ENCODE measurements around the gene SRMS.

SRMS gene, protein sequence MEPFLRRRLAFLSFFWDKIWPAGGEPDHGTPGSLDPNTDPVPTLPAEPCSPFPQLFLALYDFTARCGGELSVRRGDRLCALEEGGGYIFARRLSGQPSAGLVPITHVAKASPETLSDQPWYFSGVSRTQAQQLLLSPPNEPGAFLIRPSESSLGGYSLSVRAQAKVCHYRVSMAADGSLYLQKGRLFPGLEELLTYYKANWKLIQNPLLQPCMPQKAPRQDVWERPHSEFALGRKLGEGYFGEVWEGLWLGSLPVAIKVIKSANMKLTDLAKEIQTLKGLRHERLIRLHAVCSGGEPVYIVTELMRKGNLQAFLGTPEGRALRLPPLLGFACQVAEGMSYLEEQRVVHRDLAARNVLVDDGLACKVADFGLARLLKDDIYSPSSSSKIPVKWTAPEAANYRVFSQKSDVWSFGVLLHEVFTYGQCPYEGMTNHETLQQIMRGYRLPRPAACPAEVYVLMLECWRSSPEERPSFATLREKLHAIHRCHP

DNA sequence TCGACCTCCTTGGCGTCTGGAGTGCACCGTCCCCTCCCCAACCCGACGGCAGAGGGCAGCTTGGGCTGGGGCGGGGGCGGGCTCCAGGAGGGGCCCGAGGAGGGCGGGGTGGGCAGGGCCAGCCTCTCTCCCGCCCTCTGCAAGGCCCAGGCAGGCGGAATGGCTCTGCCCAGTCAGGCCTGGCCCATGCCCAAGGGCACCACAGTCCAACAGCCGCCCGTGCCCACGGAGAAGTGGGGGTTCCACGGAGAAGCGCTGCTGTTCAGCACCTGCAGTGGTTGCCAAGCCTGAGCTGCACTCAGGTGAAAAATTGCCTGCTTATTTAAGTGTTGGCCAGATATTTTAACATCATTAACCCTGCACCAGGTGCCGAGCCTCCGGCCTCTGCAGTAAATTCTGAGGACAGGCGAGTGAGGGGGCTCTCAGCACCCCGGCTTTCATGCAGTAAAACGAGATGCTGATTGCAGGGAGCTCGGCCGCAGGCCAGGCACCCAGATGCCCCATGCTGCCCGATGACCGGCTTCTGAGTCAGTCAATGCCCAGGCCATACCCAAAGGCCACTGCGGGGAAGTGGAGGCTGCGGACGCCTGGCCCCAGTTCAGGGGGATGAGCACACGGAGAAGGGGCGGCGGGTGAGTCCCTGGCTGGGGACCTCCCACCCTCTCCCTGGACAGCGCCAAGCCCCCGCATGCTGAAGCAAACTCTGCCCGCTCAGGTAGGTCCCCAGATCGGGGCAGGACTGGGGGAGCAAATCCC, at the start of gene SRMS:
Gene SRMS, minus strand, starts transcription at position 25 of the 756 bp plus-strand sequence. CDS start 286 bp downstream, outside the sequence.
- TF ChIP-seq EZH2 (optimal IDR thresholded peaks at IDR 0.05; ENCODE audit: low read depth, low read length) = no peak
- TF ChIP-seq EZH2phosphoT487 (IDR thresholded peaks at IDR 0.05; ENCODE audit: low read length) = no peak
- TF ChIP-seq, protein P1, sequence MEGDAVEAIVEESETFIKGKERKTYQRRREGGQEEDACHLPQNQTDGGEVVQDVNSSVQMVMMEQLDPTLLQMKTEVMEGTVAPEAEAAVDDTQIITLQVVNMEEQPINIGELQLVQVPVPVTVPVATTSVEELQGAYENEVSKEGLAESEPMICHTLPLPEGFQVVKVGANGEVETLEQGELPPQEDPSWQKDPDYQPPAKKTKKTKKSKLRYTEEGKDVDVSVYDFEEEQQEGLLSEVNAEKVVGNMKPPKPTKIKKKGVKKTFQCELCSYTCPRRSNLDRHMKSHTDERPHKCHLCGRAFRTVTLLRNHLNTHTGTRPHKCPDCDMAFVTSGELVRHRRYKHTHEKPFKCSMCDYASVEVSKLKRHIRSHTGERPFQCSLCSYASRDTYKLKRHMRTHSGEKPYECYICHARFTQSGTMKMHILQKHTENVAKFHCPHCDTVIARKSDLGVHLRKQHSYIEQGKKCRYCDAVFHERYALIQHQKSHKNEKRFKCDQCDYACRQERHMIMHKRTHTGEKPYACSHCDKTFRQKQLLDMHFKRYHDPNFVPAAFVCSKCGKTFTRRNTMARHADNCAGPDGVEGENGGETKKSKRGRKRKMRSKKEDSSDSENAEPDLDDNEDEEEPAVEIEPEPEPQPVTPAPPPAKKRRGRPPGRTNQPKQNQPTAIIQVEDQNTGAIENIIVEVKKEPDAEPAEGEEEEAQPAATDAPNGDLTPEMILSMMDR (IDR thresholded peaks at IDR 0.05; ENCODE audit: low read length) = no peak
- H3F3A ChIP-seq (ENCODE audit: insufficient read depth, low read length) = no peaks in the 10 kb centered on the region
- no peaks in the 10 kb centered on the region for H3K4me1 ChIP-seq (ENCODE audit: low read length)
- no peaks in the 10 kb centered on the region for H3K9me3 ChIP-seq (replicated peaks; ENCODE audit: insufficient read depth, low read length)
- no peaks in the 10 kb centered on the region for H3K36me3 ChIP-seq (replicated peaks; ENCODE audit: insufficient read depth, low read length)
- H3K79me2 ChIP-seq (ENCODE audit: low read length) = no peaks in the 10 kb centered on the region
- peaks cover 96% of the 10 kb centered on the region for H3K27me3 ChIP-seq (replicated peaks; ENCODE audit: insufficient read depth, low read length)
- no peak within 1 kb of the TSS for H3K27ac ChIP-seq (ENCODE audit: low read length)
- H4K20me1 ChIP-seq (ENCODE audit: insufficient read depth, low read length) = no peaks in the 10 kb centered on the region; the same call in 1 of the 2 replicates
- no peaks in the 10 kb centered on the region for H3K9me2 ChIP-seq (replicated peaks; ENCODE audit: insufficient read depth, low read length)
- H3K4me2 ChIP-seq (ENCODE audit: low read depth, low read length) = no peak within 1 kb of the TSS
- no peak within 1 kb of the TSS for H3K4me3 ChIP-seq (ENCODE audit: low read length)
- no peak for DNase-seq
- no peak within 1 kb of the TSS for H2AFZ ChIP-seq (ENCODE audit: low read length)
- H3K9ac ChIP-seq (ENCODE audit: low read length) = no peak within 1 kb of the TSS

DNA sequence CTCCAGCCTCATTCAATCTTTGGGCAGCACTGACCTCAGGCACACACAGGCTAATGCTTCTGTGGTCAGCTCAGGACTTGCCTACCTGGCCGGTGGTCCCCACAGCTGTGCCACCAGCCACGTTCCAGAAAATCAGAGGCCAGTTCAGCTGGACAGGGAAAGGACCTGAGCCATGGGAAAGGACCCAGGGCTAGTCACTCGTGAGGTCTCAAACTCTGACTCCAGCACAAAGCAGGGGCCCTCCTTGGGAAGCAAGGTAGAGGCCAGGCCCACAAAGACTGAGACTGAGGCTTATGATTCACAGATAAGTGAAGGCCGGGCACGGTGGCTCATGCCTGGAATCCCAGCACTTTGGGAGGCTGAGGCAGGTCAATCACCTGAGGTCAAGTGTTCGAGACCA, 48.9 kb upstream of the SRMS start:
- no peak overlapping the region for H3K9ac ChIP-seq (ENCODE audit: low read length)
- H3K9me3 ChIP-seq (replicated peaks; ENCODE audit: insufficient read depth, low read length) = no peaks in the 10 kb centered on the region
- no peaks in the 10 kb centered on the region; the same call in 1 of the 2 replicates for H3K36me3 ChIP-seq (replicated peaks; ENCODE audit: insufficient read depth, low read length)
- no peaks in the 10 kb centered on the region for H3F3A ChIP-seq (ENCODE audit: insufficient read depth, low read length)
- H4K20me1 ChIP-seq (ENCODE audit: insufficient read depth, low read length) = no peaks in the 10 kb centered on the region
- TF ChIP-seq, protein P1 (IDR thresholded peaks at IDR 0.05; ENCODE audit: low read length) = no peak
- TF ChIP-seq EZH2 (optimal IDR thresholded peaks at IDR 0.05; ENCODE audit: low read depth, low read length) = no peak
- no peak overlapping the region for H3K4me3 ChIP-seq (ENCODE audit: low read length)
- no peaks in the 10 kb centered on the region for H3K9me2 ChIP-seq (replicated peaks; ENCODE audit: insufficient read depth, low read length)
- DNase-seq = no peak
- no peaks in the 10 kb centered on the region for H3K79me2 ChIP-seq (ENCODE audit: low read length)
- H2AFZ ChIP-seq (ENCODE audit: low read length) = no peak overlapping the region
- no peak overlapping the region for H3K27ac ChIP-seq (ENCODE audit: low read length)
- no peaks in the 10 kb centered on the region for H3K27me3 ChIP-seq (replicated peaks; ENCODE audit: insufficient read depth, low read length)
- H3K4me1 ChIP-seq (ENCODE audit: low read length) = no peaks in the 10 kb centered on the region
- H3K4me2 ChIP-seq (ENCODE audit: low read depth, low read length) = no peak overlapping the region

DNA sequence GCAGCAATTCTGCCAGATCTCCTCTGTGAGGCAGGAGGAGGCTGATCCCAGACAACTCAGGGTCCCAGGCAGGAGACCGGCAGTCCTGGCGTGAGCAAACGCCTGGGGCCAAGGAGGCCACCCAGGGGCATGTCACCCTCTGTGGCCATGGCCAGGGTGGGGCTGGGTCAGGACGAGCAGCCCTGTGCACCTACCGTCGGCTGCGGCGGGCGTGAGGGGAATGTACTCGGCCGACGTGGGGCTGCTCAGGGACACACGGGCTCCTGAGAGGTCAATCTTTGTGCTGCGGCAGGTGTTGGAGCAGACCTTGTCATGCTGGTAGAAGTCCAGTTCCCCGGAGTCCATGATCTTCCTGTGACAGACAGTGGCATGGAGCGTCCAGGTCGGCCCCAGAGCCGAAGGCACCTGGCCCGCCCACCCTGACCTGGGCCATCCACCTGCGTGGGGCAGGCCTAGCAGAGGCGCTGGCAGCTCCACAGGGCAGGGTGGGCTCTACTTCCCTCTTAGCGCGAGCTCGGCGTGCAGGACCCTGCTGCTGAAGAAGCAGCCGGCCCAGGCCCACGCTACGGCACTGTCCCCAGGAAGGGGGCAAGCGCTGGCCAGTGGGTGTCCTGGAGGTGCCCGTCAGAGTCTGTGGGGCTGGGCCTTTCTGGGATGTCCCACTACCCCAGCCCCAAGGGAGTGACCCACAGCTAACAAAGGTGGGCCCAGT, 48.0 kb upstream of the SRMS start:
- no peaks in the 10 kb centered on the region for H4K20me1 ChIP-seq (ENCODE audit: insufficient read depth, low read length)
- no peak overlapping the region for H2AFZ ChIP-seq (ENCODE audit: low read length)
- no peaks in the 10 kb centered on the region for H3K4me1 ChIP-seq (ENCODE audit: low read length)
- H3F3A ChIP-seq (ENCODE audit: insufficient read depth, low read length) = no peaks in the 10 kb centered on the region
- H3K4me2 ChIP-seq (ENCODE audit: low read depth, low read length) = no peak overlapping the region
- H3K36me3 ChIP-seq (replicated peaks; ENCODE audit: insufficient read depth, low read length) = no peaks in the 10 kb centered on the region; the same call in 1 of the 2 replicates
- no peaks in the 10 kb centered on the region for H3K79me2 ChIP-seq (ENCODE audit: low read length)
- no peak overlapping the region for H3K4me3 ChIP-seq (ENCODE audit: low read length)
- H3K27me3 ChIP-seq (replicated peaks; ENCODE audit: insufficient read depth, low read length) = no peaks in the 10 kb centered on the region
- H3K9ac ChIP-seq (ENCODE audit: low read length) = no peak overlapping the region
- no peak overlapping the region for H3K27ac ChIP-seq (ENCODE audit: low read length)
- DNase-seq = no peak
- H3K9me3 ChIP-seq (replicated peaks; ENCODE audit: insufficient read depth, low read length) = no peaks in the 10 kb centered on the region
- TF ChIP-seq EZH2 (optimal IDR thresholded peaks at IDR 0.05; ENCODE audit: low read depth, low read length) (no peak), EZH2phosphoT487 (IDR thresholded peaks at IDR 0.05; ENCODE audit: low read length) (no peak)
- TF ChIP-seq, protein P1 (IDR thresholded peaks at IDR 0.05; ENCODE audit: low read length) = no peak
- no peaks in the 10 kb centered on the region for H3K9me2 ChIP-seq (replicated peaks; ENCODE audit: insufficient read depth, low read length)

Measured in MM.1S (cell line).